Measurements from ENCODE around the gene TSGA10.

The TSGA10 gene

DNA sequence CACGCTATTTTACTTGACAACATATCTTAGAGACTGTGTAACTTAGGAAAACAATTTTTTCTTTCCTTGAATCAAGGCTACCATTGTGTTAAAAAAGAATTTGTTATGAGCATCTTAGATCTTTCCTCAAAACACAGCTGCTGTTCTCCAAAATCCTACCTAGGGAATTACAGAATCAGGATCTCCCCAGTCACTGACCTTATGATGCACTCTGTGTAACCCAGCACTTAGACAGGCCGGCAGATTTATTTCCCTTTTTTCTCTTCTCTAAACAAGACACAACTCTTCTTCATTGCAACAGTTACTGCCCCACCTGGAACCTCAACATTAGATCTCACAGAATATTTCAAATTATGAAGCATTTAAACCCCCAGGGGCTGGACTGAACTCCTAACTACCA, 26.8 kb downstream of the TSGA10 start:
- H3K4me3 ChIP-seq = no peak overlapping the region
- H3K9me3 ChIP-seq = peaks cover 0 to 85% (median 56%) of the 10 kb centered on the region in 3 donors
- H3K4me1 ChIP-seq = no peaks in the 10 kb centered on the region
- H3K27ac ChIP-seq = no peak overlapping the region
- no peak for TF ChIP-seq CTCF (IDR thresholded peaks at IDR 0.05)
- no peaks in the 10 kb centered on the region for H3K27me3 ChIP-seq
- H3K36me3 ChIP-seq = peaks cover 8 to 20% (median 16%) of the 10 kb centered on the region in 3 donors
- DNase-seq = no peak
- intact Hi-C loops (cut with DNase I; ENCODE audit: low total_unique reads) = no loop called here

DNA sequence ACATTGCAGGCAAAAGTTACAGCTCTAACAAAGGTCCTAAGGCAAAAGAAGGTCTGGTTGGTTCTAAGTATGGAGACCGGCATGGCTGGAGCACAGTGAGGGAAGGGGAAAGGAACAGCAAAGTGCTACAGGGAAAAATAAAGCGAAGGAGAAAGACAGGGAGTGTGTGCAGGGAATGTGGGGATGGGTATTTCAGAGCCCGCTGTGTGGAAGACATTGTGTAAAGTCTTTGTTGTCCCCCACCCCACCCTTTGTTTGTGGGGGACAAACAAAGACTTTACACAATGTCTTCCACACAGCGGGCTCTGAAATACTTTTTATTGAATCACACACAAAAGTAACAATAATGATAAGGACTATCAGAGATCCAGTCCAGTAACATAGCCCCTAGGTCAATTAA, 42.1 kb downstream of the TSGA10 start:
- H3K36me3 ChIP-seq = no peaks in the 10 kb centered on the region
- no peaks in the 10 kb centered on the region for H3K4me1 ChIP-seq
- no peak overlapping the region for H3K27ac ChIP-seq
- no peak for DNase-seq
- no peak for TF ChIP-seq CTCF (IDR thresholded peaks at IDR 0.05)
- no peak overlapping the region for H3K4me3 ChIP-seq
- H3K9me3 ChIP-seq = no peaks in the 10 kb centered on the region
- intact Hi-C loops (cut with DNase I; ENCODE audit: low total_unique reads) = no loop called here
- H3K27me3 ChIP-seq = no peaks in the 10 kb centered on the region

GRCh38 chr2:99111945-99112344, 42.8 kb downstream of the TSGA10 start:
- no peak for TF ChIP-seq CTCF (IDR thresholded peaks at IDR 0.05)
- Histone ChIP-seq H3K27ac (no peak overlapping the region), H3K4me1 (no peaks in the 10 kb centered on the region), H3K9me3 (no peaks in the 10 kb centered on the region), H3K4me3 (no peak overlapping the region), H3K27me3 (no peaks in the 10 kb centered on the region), H3K36me3 (no peaks in the 10 kb centered on the region)
- no peak for DNase-seq
- intact Hi-C loops (cut with DNase I; ENCODE audit: low total_unique reads) = no loop called here

GRCh38 chr2:99111236-99111635, 43.5 kb downstream of the TSGA10 start:
- DNase-seq = no peak

GRCh38 chr2:99106913-99107312, 47.8 kb downstream of the TSGA10 start:
- no peaks in the 10 kb centered on the region for H3K9me3 ChIP-seq
- no peak for TF ChIP-seq CTCF (IDR thresholded peaks at IDR 0.05)
- intact Hi-C loops (cut with DNase I; ENCODE audit: low total_unique reads) = no loop called here
- H3K36me3 ChIP-seq = no peaks in the 10 kb centered on the region
- H3K4me1 ChIP-seq = no peaks in the 10 kb centered on the region
- no peaks in the 10 kb centered on the region for H3K27me3 ChIP-seq
- no peak overlapping the region for H3K27ac ChIP-seq
- no peak for DNase-seq
- no peak overlapping the region for H3K4me3 ChIP-seq

More at GRCh38 chr2:99111236-99111635, 43.5 kb downstream of the TSGA10 start:
- no peak overlapping the region for H3K27ac ChIP-seq
- H3K36me3 ChIP-seq = no peaks in the 10 kb centered on the region
- H3K9me3 ChIP-seq = no peaks in the 10 kb centered on the region
- intact Hi-C loops (cut with DNase I; ENCODE audit: low total_unique reads) = no loop called here
- H3K27me3 ChIP-seq = no peaks in the 10 kb centered on the region
- no peak for TF ChIP-seq CTCF (IDR thresholded peaks at IDR 0.05)
- no peaks in the 10 kb centered on the region for H3K4me1 ChIP-seq
- no peak overlapping the region for H3K4me3 ChIP-seq

GRCh38 chr2:99104006-99104405, 50.7 kb downstream of the TSGA10 start:
- Histone ChIP-seq H3K4me1 (no peaks in the 10 kb centered on the region), H3K4me3 (no peak overlapping the region), H3K36me3 (no peaks in the 10 kb centered on the region), H3K27me3 (no peaks in the 10 kb centered on the region), H3K27ac (no peak overlapping the region), H3K9me3 (no peaks in the 10 kb centered on the region)
- no peak for TF ChIP-seq CTCF (IDR thresholded peaks at IDR 0.05)
- intact Hi-C loops (cut with DNase I; ENCODE audit: low total_unique reads) = no loop called here
- no peak for DNase-seq

Measured in tibial artery (tissue), 4 donors.